ENCODE measurements around the gene TAF1D.

DNA sequence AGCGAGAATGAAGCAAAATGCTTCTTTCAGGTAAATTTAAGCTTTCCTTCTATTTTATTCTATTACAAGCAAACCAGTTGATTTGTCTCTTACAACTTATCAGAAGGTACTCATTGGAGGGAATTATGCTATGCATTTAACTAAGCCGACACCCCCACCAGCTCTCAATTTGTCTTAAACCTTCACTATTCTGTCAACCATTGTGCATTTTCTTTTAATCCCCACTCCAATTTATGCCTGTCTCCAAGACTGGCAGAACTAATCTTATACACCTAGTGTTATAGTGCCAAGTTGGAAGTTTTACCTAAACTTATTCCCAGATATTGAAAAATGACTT is 12.5 kb downstream of the TAF1D start:
- TF ChIP-seq, protein P1, sequence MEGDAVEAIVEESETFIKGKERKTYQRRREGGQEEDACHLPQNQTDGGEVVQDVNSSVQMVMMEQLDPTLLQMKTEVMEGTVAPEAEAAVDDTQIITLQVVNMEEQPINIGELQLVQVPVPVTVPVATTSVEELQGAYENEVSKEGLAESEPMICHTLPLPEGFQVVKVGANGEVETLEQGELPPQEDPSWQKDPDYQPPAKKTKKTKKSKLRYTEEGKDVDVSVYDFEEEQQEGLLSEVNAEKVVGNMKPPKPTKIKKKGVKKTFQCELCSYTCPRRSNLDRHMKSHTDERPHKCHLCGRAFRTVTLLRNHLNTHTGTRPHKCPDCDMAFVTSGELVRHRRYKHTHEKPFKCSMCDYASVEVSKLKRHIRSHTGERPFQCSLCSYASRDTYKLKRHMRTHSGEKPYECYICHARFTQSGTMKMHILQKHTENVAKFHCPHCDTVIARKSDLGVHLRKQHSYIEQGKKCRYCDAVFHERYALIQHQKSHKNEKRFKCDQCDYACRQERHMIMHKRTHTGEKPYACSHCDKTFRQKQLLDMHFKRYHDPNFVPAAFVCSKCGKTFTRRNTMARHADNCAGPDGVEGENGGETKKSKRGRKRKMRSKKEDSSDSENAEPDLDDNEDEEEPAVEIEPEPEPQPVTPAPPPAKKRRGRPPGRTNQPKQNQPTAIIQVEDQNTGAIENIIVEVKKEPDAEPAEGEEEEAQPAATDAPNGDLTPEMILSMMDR (IDR thresholded peaks at IDR 0.05) = no peak
- TF ChIP-seq POLR2AphosphoS5 (IDR thresholded peaks at IDR 0.05) (no peak), POLR2A (IDR thresholded peaks at IDR 0.05; ENCODE audit: low read depth) (no peak), EP300 (IDR thresholded peaks at IDR 0.05) (no peak)
